ENCODE data around the gene ALG9.

Gene ALG9

GRCh38 chr11:111878849-111879636 lies 7.7 kb upstream of the ALG9 start, which contains the start of the genes CFAP68 and FDXACB1:
TSS of gene CFAP68 (plus strand) at chr11:111879541. CDS start at chr11:111879561, 20 bp downstream.
TSS of gene FDXACB1 (minus strand) at chr11:111879165. CDS start at chr11:111879132, 33 bp downstream.
- peak; percentile 95 to 96 for DNase-seq

GRCh38 chr11:111878385-111878848 lies 7.0 kb upstream of the ALG9 start:
- no peak for DNase-seq

- no peak for DNase-seq
Measured at GRCh38 chr11:111871693-111872161, 346 bp upstream of the ALG9 start.

- no peak for DNase-seq
Measured at GRCh38 chr11:111870522-111870885, 877 bp downstream of the ALG9 start.

GRCh38 chr11:111870113-111870512 lies 1.3 kb downstream of the ALG9 start:
- no peak for DNase-seq

GRCh38 chr11:111860257-111860656 lies 11.1 kb downstream of the ALG9 start:
- DNase-seq, result no peak

GRCh38 chr11:111855506-111855905 lies 15.9 kb downstream of the ALG9 start:
- DNase-seq, result no peak

GRCh38 chr11:111852103-111852502 lies 19.3 kb downstream of the ALG9 start:
- no peak for DNase-seq

- DNase-seq, result no peak
Measured at GRCh38 chr11:111851636-111852035, 19.7 kb downstream of the ALG9 start.

- no peak for DNase-seq
Measured at GRCh38 chr11:111851067-111851466, 20.3 kb downstream of the ALG9 start.

GRCh38 chr11:111849631-111850030 lies 21.8 kb downstream of the ALG9 start:
- no peak for DNase-seq

GRCh38 chr11:111846636-111847035 lies 24.7 kb downstream of the ALG9 start:
- no peak for DNase-seq

- DNase-seq, result no peak
Measured at GRCh38 chr11:111846063-111846462, 25.3 kb downstream of the ALG9 start.

GRCh38 chr11:111845276-111846028 lies 25.9 kb downstream of the ALG9 start:
- DNase-seq, result peak in 1 of 2 donors; percentile 19

- no peak for DNase-seq
Measured at GRCh38 chr11:111843661-111844060, 27.7 kb downstream of the ALG9 start.

- DNase-seq, result peak; percentile 77 to 80
Measured at GRCh38 chr11:111841370-111842053, 29.9 kb downstream of the ALG9 start.

GRCh38 chr11:111840143-111840542 lies 31.2 kb downstream of the ALG9 start:
- DNase-seq, result no peak

- no peak for DNase-seq
Measured at GRCh38 chr11:111838054-111838453, 33.3 kb downstream of the ALG9 start.

GRCh38 chr11:111837366-111837891 lies 34.0 kb downstream of the ALG9 start:
- DNase-seq, result no peak

GRCh38 chr11:111836721-111837120 lies 34.7 kb downstream of the ALG9 start:
- no peak for DNase-seq

- DNase-seq, result no peak
Measured at GRCh38 chr11:111836162-111836561, 35.2 kb downstream of the ALG9 start.

- DNase-seq, result no peak
Measured at GRCh38 chr11:111835665-111836064, 35.7 kb downstream of the ALG9 start.

All from CD4-positive, alpha-beta T cell treated with Interleukin-1 beta for 1 hour (primary cell).